IMR-90 (cell line): ENCODE measurements around the gene WDR90.

Source experiments
- BHLHE40 ChIP-seq: fragments of 150-350 bp; IDR thresholded peaks from 2 replicates; pipeline ENCODE4 v1.6.1; 2016; ENCODE audit warnings: mild to moderate bottlenecking, low read depth, low read length
- CEBPB ChIP-seq: IDR thresholded peaks from 2 replicates; pipeline ENCODE4 v1.6.1; 2012; ENCODE audit warnings: low read depth, low read length, improper control_type of control experiment
- MAFK ChIP-seq: IDR thresholded peaks from 2 replicates; pipeline ENCODE4 v1.6.1; 2012; ENCODE audit warnings: low read depth, low read length, improper control_type of control experiment
- MAZ ChIP-seq: IDR thresholded peaks from 2 replicates; pipeline ENCODE4 v1.6.1; 2012; ENCODE audit warnings: low read depth, mild to moderate bottlenecking, low read length, improper control_type of control experiment, moderate library complexity, borderline replicate concordance
- POLR2A ChIP-seq: IDR thresholded peaks from 2 replicates; pipeline ENCODE4 v1.6.1; 2012; ENCODE audit warnings: mild to moderate bottlenecking, low read depth, low read length
- TF ChIP-seq, protein P1 (sequence below): fragments of 150-350 bp; IDR thresholded peaks from 2 replicates; pipeline ENCODE4 v1.6.1; 2016; ENCODE audit warnings: low read depth, mild to moderate bottlenecking, low read length, moderate library complexity, borderline replicate concordance
- TF ChIP-seq, protein P2 (sequence below): conservative IDR thresholded peaks from 2 replicates; pipeline ENCODE4 v1.5.1; 2012; ENCODE audit warnings: mild to moderate bottlenecking, low read depth, low read length, improper control_type of control experiment

DNA sequence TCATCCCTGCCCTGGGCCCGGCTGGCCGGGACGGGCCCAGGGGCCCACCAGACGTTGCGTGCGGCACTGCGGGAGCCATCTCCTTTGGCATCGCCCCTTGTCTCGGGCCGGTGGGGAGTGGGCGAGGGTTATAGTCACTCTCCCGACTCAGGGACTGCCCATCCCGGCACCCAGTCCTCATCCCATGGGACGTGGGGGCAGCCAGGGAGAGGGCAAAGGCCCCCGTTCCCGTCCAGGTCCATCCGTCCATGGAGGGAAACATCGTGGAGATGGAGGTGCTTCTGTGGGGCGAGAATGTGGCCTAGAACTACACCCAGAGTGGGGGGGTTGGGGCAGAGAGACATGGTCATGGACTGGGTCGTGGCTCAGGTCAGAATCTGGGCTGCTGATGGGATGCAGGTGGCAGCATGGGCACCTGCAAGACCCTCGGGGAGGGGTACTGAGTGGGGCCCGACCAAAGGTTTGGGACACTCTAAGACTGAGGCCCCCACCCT, 2.4 kb upstream of the WDR90 start:
- TF ChIP-seq, protein P1, sequence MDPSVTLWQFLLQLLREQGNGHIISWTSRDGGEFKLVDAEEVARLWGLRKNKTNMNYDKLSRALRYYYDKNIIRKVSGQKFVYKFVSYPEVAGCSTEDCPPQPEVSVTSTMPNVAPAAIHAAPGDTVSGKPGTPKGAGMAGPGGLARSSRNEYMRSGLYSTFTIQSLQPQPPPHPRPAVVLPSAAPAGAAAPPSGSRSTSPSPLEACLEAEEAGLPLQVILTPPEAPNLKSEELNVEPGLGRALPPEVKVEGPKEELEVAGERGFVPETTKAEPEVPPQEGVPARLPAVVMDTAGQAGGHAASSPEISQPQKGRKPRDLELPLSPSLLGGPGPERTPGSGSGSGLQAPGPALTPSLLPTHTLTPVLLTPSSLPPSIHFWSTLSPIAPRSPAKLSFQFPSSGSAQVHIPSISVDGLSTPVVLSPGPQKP: no peak
- TF ChIP-seq, protein P2, sequence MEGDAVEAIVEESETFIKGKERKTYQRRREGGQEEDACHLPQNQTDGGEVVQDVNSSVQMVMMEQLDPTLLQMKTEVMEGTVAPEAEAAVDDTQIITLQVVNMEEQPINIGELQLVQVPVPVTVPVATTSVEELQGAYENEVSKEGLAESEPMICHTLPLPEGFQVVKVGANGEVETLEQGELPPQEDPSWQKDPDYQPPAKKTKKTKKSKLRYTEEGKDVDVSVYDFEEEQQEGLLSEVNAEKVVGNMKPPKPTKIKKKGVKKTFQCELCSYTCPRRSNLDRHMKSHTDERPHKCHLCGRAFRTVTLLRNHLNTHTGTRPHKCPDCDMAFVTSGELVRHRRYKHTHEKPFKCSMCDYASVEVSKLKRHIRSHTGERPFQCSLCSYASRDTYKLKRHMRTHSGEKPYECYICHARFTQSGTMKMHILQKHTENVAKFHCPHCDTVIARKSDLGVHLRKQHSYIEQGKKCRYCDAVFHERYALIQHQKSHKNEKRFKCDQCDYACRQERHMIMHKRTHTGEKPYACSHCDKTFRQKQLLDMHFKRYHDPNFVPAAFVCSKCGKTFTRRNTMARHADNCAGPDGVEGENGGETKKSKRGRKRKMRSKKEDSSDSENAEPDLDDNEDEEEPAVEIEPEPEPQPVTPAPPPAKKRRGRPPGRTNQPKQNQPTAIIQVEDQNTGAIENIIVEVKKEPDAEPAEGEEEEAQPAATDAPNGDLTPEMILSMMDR: no peak
- TF ChIP-seq CEBPB: no peak
- no peak for TF ChIP-seq MAFK
- TF ChIP-seq BHLHE40: no peak
- no peak for TF ChIP-seq POLR2A
- no peak for TF ChIP-seq MAZ
